ENCODE results near the gene RASA3. TPM values are rescaled to one million over a fixed set of nuclear protein-coding genes. Genes with fewer than 3 reads are reported as not detected.
"Not testable (repeated sequence)": the region's sequence is repeated elsewhere in the genome, so short reads cannot be mapped to it uniquely, and the experiment has no call there.

The RASA3 gene
- total RNA-seq, 2 donors from 2014 or later = 6.5 to 9.0 TPM

GRCh38 chr13:114130837-114131582 is 1.4 kb downstream of the RASA3 start:
- intact Hi-C loops (cut with DNase I, micrococcal nuclease) = no loop called here
- DNase-seq = peak in 1 of 2 donors; percentile 46
- no peak for ATAC-seq

GRCh38 chr13:114130131-114130836 is 2.1 kb downstream of the RASA3 start:
- intact Hi-C loops (cut with DNase I, micrococcal nuclease) = no loop called here
- ATAC-seq (no peak), DNase-seq (no peak)

DNA sequence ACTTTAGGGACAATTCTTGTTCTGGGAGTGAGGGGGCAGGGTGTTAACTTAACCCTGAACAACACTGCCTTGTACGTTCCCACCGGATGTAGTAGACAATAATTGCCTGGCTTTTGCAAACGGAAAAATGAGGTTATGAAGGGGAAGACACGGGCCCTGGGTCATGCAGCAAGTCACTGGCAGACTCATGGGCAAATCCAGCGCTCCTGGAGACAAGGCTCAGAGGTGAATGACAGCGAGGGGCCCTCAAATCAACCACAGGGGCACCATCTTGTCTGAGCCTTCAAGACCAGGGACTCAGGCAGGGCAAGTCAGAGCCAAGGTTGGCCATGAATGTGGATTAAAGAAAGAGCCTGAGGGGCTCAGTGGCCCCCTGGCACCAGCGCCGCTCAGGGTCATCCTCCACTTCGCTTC is 2.8 kb downstream of the RASA3 start:
- DNase-seq = no peak
- intact Hi-C loops (cut with DNase I, micrococcal nuclease) = no loop called here
- ATAC-seq = no peak

GRCh38 chr13:114128624-114129522 is 3.5 kb downstream of the RASA3 start:
- intact Hi-C loops (cut with DNase I, micrococcal nuclease) = no loop called here
- ATAC-seq = no peak
- peak; percentile 76 for DNase-seq

GRCh38 chr13:114128348-114128623 is 4.1 kb downstream of the RASA3 start:
- ATAC-seq (no peak), DNase-seq (no peak)
- intact Hi-C loops (cut with DNase I, micrococcal nuclease) = no loop called here

DNA sequence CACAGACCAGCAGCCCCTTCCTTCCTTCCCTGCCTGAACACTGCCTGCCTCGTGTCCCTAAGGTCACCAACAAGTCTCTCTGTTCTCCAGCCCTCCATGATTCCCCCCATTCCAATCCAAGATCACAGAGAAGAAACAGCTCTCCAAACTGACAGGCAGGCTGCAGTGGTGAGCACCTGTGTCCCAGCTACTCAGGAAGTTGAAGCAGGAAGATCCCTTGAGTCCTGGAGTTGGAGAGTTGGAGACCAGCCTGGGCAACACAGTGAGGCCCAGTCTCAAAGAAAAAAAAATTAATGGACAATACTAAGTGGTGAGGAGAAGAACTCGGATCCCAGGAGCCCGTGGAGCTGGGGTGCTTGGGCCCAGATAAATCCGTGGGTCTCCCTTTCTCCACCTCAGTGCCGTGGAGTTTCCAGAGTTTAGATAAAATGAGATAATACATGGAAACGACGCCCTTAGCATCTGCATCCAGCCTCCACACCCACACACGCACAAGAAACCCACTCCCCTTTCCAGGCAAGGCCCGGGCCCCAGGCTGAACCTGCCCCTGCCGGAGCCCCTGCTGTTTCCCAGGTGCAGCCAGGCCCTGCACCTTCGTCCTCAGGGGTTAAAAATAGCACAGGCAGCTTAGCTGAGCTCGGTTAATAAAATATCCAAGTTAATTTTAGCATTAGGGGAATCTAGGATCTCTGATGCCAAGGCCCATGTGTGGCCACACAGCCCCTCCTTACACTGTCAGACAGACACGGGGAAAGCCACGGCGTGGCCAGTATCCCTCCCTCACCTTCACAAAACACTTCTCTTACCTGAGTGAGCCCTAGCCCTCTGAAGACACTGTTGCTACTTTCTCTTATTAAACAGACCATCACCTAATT is 4.7 kb downstream of the RASA3 start:
- ATAC-seq = no peak
- intact Hi-C loops (cut with DNase I, micrococcal nuclease) = no loop called here
- no peak for DNase-seq

DNA sequence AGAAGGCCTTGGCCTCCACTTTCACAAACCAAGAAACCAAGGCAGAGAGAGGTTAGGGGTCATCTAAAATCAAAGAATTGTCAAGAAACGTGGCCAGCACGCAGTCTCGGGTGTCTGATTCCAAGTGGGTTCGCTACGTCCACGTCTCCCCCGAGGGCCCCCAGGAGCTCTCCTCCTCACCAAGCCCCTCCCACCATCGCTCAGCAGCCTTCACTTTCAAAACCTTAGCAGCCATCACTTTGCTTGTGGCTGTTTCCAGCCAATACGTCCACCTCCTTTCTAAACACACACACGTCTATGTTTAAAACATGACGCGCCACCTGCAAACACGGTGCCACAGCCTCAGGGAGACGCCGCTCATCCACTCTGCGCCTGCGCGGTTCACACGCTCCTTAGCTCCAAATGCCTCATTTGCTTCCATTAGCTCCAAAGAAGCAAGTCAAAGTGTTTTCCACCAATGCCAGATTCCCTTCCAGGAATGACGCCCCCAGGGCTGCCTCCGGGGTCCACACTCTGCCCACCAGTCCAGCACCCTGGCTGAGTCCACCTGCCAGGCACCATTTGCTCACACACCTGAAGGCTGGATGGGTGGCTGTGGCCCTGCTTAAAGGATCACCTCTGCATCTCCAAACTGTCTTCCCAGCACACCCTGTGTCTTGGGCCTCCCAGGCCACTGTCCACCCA is 5.5 kb downstream of the RASA3 start:
- ATAC-seq (no peak), DNase-seq (no peak)
- intact Hi-C loops (cut with DNase I, micrococcal nuclease) = no loop called here

- ATAC-seq; intact Hi-C loops (cut with DNase I, micrococcal nuclease): not testable (repeated sequence)
Measured at GRCh38 chr13:114126086-114126485, 6.3 kb downstream of the RASA3 start.

GRCh38 chr13:114125589-114125988 is 6.8 kb downstream of the RASA3 start:
- DNase-seq (no peak), ATAC-seq (no peak)
- intact Hi-C loops (cut with DNase I, micrococcal nuclease) = no loop called here

More at GRCh38 chr13:114126086-114126485, 6.3 kb downstream of the RASA3 start:
- DNase-seq = not testable (repeated sequence)

DNA sequence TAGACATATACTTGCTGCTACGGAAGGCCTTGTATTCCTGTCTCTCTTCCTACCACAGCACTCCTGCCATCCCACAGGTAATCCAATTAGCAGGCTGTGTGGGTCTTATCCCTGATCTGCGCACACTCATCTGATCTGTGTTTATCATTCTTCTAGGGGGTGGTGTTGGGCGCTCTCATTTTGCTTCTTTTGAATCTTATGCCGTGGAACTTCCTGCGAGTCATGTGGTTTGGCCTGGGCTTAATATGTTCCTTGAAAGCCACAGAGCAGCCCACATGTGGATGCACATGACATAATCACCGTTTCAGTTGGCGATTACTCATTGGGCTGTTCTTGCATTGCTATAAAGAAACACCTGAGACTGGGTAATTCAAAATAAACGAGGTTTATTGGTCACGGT is 7.5 kb downstream of the RASA3 start:
- ATAC-seq = no peak

DNA sequence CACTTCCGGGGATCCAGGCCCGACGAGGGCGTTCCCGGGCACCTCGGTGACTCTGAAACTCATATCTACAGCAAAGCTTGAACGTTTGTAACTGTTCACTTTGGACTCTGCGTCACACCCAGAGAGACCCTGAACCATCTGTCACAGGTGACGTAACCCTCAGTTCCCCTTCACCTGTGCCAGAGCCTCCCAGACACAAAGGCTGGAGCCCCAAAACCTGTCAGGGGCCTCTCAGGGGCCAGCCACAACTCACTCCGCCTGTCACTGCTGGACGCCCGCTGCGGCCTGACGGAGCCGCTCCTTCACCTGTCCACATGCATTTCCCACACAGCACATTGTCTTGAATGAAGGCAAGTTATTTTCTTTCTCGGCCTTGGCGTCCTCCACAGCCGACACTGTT is 8.0 kb downstream of the RASA3 start:
- intact Hi-C loops (cut with DNase I, micrococcal nuclease) = no loop called here
- no peak for DNase-seq
- no peak for ATAC-seq

More for the DNA sequence above, 7.5 kb downstream of the RASA3 start:
- DNase-seq = no peak
- intact Hi-C loops (cut with DNase I, micrococcal nuclease) = no loop called here

GRCh38 chr13:114123876-114124275 is 8.5 kb downstream of the RASA3 start:
- DNase-seq = no peak
- no peak for ATAC-seq
- intact Hi-C loops (cut with DNase I, micrococcal nuclease) = no loop called here

GRCh38 chr13:114123448-114123847 is 9.0 kb downstream of the RASA3 start:
- intact Hi-C loops (cut with DNase I, micrococcal nuclease) = no loop called here
- ATAC-seq (no peak), DNase-seq (no peak)

DNA sequence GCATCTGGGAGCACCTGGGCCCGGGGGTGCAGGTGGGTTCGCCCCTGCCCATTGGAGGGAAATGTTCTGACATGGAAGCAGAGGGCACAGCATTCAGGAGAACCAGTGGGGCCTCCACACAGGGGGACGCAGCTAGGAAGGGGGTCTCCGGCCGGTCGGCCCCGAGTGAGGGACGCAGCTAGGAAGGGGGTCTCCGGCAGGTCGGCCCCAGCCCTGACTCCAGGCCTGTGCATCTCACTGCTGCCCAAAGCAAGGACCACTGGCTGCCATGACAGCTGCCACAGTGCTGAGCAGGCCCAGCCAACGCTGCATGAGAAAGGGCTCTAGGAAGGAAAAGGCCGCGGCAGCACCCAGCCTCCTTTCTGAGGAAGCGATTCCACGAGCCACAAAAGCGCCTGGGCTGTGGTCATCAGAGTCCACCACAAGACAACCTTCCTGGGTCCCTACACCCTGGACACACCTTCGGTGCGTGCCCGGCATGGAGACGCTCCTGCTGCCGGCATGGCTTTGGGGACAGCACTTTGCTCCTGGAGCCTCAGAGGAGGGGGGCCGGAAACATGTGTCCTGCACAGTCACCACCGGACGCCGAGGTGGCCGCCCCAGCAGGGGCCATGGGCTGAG is 9.7 kb downstream of the RASA3 start:
- DNase-seq = no peak
- ATAC-seq = no peak
- intact Hi-C loops (cut with DNase I, micrococcal nuclease) = no loop called here

- intact Hi-C loops (cut with DNase I, micrococcal nuclease) = no loop called here
- DNase-seq (no peak), ATAC-seq (no peak)
Measured at GRCh38 chr13:114122127-114122511, 10.3 kb downstream of the RASA3 start.

DNA sequence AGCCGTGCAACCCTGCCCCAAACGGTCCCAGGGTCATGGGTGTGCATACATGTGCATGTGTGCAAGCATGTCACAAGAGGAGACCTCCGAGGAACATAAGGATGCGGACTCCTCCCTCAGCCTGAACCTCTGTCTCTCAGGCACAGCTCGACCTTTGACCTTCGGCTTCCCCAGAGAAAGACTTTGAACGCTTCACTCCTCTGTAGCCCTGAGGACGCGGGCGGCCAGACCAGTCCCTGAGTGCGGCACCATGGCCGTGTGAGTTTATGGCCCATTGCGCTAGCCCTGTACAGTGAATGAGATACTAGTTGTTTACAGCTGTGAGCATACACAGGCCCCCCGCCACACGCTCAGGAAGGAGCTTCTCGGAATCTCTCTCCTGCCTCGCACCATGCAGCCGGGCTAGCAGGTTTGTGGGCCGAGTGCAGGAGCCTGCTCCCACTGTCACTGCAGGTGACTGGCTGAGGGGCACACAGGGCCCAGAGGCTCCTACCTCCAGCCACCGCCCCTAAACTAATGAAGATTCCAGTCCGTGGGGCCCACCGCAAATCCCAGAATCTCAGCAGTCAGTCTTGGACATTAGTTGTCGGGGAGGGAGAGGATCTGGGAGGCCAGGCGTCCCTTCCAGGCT is 10.8 kb downstream of the RASA3 start:
- DNase-seq (no peak), ATAC-seq (peak; percentile 17)
- intact Hi-C loops (cut with DNase I, micrococcal nuclease) = no loop called here

DNA sequence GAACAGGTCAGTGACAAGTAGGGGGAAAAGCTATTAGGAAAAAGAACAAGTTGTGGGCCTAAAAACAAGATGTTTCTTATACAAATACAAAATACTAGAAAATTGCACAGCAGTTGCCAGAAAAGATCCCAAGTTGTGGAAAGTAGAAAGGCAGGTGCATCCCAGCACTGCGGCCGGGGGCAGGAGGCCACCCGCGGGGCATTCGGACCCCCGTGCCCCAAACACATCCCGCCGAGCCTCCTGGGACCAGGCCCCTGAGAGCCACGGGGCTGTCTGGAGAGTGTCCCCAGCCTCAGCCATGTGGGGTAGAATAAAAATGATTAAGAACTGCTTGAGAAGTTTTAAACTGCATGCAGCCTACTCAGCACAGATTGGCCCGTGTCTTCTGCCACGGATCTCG is 11.4 kb downstream of the RASA3 start:
- DNase-seq (no peak), ATAC-seq (no peak)
- intact Hi-C loops (cut with DNase I, micrococcal nuclease) = no loop called here

Measured in left colon (tissue), 2 donors.